GM23338 (cell line): ENCODE results near the gene PDE10A. TPM values are rescaled to one million over a fixed set of nuclear protein-coding genes. Genes with fewer than 3 reads are reported as not detected.

Experiments
- ATAC-seq: fragments of 200-7000 bp; cut with Tn5 transposase; 3 replicates; pipeline ENCODE4 v1.9.1; 2020
- DNase-seq: peaks from one replicate; pipeline ENCODE4 v3.0.0-alpha.2; 2015; ENCODE audit warnings: low spot score
- H2AFZ ChIP-seq: fragments of 200-600 bp; sonication (generic); 2 replicates; pipeline ENCODE4 v1.8.0; 2016; ENCODE audit warnings: antibody characterized with exemption, mild to moderate bottlenecking, moderate library complexity
- H3F3A ChIP-seq: fragments of 200-600 bp; sonication (generic); replicated peaks from 2 replicates; pipeline ENCODE4 v1.8.0; 2017; ENCODE audit warnings: antibody characterized with exemption, mixed run types, low read depth
- H3K27ac ChIP-seq: fragments of 200-600 bp; sonication (generic); 2 replicates; pipeline ENCODE4 v1.6.1; 2016; ENCODE audit warnings: low read depth
- H3K27me3 ChIP-seq: fragments of 200-600 bp; sonication (generic); 2 replicates; pipeline ENCODE4 v1.8.0; 2016; ENCODE audit warnings: mild to moderate bottlenecking, mixed run types, moderate library complexity; ENCODE audit not compliant: insufficient read depth
- H3K36me3 ChIP-seq: fragments of 200-600 bp; sonication (generic); 2 replicates; pipeline ENCODE4 v1.8.0; 2016; ENCODE audit warnings: mild to moderate bottlenecking; ENCODE audit not compliant: insufficient read depth
- H3K4me1 ChIP-seq: fragments of 200-600 bp; sonication (generic); 2 replicates; pipeline ENCODE4 v1.8.0; 2016; ENCODE audit warnings: mild to moderate bottlenecking, moderate library complexity; ENCODE audit not compliant: insufficient read depth
- H3K4me2 ChIP-seq: fragments of 200-600 bp; sonication (generic); 2 replicates; pipeline ENCODE4 v1.7.1; 2017; ENCODE audit warnings: mixed run types
- H3K4me3 ChIP-seq: fragments of 200-600 bp; sonication (generic); 2 replicates; pipeline ENCODE4 v1.6.1; 2016; ENCODE audit warnings: mixed run types
- H3K79me2 ChIP-seq: fragments of 200-600 bp; sonication (generic); replicated peaks from 2 replicates; pipeline ENCODE4 v1.8.0; 2017; ENCODE audit warnings: mild to moderate bottlenecking; ENCODE audit not compliant: insufficient read depth
- H3K9me2 ChIP-seq: fragments of 200-600 bp; sonication (generic); 2 replicates; pipeline ENCODE4 v1.8.0; 2017; ENCODE audit not compliant: insufficient read depth
- H4K20me1 ChIP-seq: fragments of 200-600 bp; sonication (generic); replicated peaks from 2 replicates; pipeline ENCODE4 v1.8.0; 2017; ENCODE audit warnings: mild to moderate bottlenecking; ENCODE audit not compliant: insufficient read depth
- H3K27ac Mint-ChIP-seq: 2 replicates; pipeline ENCODE4 v1.8.0; 2020; ENCODE audit warnings: inconsistent platforms, mild to moderate bottlenecking, moderate library complexity, mixed read lengths
- H3K27me3 Mint-ChIP-seq: 3 replicates; pipeline ENCODE4 v1.8.0; 2022; ENCODE audit warnings: low read depth, mild to moderate bottlenecking, moderate library complexity, mixed read lengths, inconsistent platforms; ENCODE audit not compliant: insufficient read depth, poor library complexity
- H3K36me3 Mint-ChIP-seq: 3 replicates; pipeline ENCODE4 v1.8.0; 2021; ENCODE audit warnings: low read depth, mild to moderate bottlenecking, inconsistent platforms, moderate library complexity, mixed read lengths
- H3K4me1 Mint-ChIP-seq: 3 replicates; pipeline ENCODE4 v1.8.0; 2020; ENCODE audit warnings: mild to moderate bottlenecking, inconsistent platforms, mixed read lengths
- H3K4me3 Mint-ChIP-seq: 3 replicates; pipeline ENCODE4 v1.8.0; 2021; ENCODE audit warnings: moderate library complexity, mild to moderate bottlenecking, inconsistent platforms, mixed read lengths
- H3K9me3 Mint-ChIP-seq: 3 replicates; pipeline ENCODE4 v1.8.0; 2020; ENCODE audit warnings: moderate library complexity, mild to moderate bottlenecking, inconsistent platforms, mixed read lengths
- CREB1 ChIP-seq: fragments of 250-450 bp; sonication (Bioruptor Pico); IDR thresholded peaks from 2 replicates; pipeline ENCODE4 v1.5.0; 2020; ENCODE audit warnings: low read depth, mild to moderate bottlenecking, moderate library complexity
- ETS1 ChIP-seq: IDR thresholded peaks from 2 replicates; pipeline ENCODE4 v1.6.1; 2016; ENCODE audit warnings: antibody characterized with exemption
- EZH2 ChIP-seq: fragments of 200-600 bp; sonication (generic); IDR thresholded peaks from one replicate; pipeline ENCODE4 v1.8.0; 2017; ENCODE audit warnings: antibody characterized with exemption, mild to moderate bottlenecking, low read depth; ENCODE audit not compliant: unreplicated experiment
- EZH2phosphoT487 ChIP-seq: fragments of 200-600 bp; sonication (generic); IDR thresholded peaks from one replicate; pipeline ENCODE4 v1.8.1; 2018; ENCODE audit warnings: antibody characterized with exemption; ENCODE audit not compliant: unreplicated experiment
- JUNB ChIP-seq: IDR thresholded peaks from one replicate; pipeline ENCODE4 v1.6.1; 2016; ENCODE audit warnings: antibody characterized with exemption; ENCODE audit not compliant: unreplicated experiment
- NANOG ChIP-seq: IDR thresholded peaks from 2 replicates; pipeline ENCODE4 v1.6.1; 2016; ENCODE audit warnings: antibody characterized with exemption, borderline replicate concordance
- REST ChIP-seq: IDR thresholded peaks from one replicate; pipeline ENCODE4 v1.6.1; 2018; ENCODE audit warnings: antibody characterized with exemption; ENCODE audit not compliant: unreplicated experiment
- STAT1 ChIP-seq: IDR thresholded peaks from one replicate; pipeline ENCODE4 v1.6.1; 2016; ENCODE audit warnings: antibody characterized with exemption; ENCODE audit not compliant: unreplicated experiment
- ZNF114 ChIP-seq: fragments of 250-450 bp; sonication (Bioruptor Pico); IDR thresholded peaks from 2 replicates; pipeline ENCODE4 v1.5.0; 2020; ENCODE audit warnings: mild to moderate bottlenecking, moderate library complexity
- ZNF331 ChIP-seq: fragments of 250-450 bp; sonication (Bioruptor Pico); IDR thresholded peaks from 2 replicates; pipeline ENCODE4 v1.5.0; 2020; ENCODE audit warnings: low read depth, mild to moderate bottlenecking, moderate library complexity
- polyA plus RNA-seq: library from polyadenylated mRNA; unstranded; fragments of >200 nt; fragmentation: Nextera tagmentation; extraction: Ambion mirVana; gene quantifications from 2 replicates; pipeline ENCODE4 v1.2.1, GENCODE V29; 2016
- total RNA-seq: library from RNA; depleted of rRNA; stranded (reverse); fragments of >200 nt; shearing (Covaris generic); gene quantifications from 2 replicates; pipeline ENCODE4 v1.2.3, GENCODE V29; 2014

PDE10A gene
- total and polyA plus RNA-seq, 2 experiments from 2014 or later, result 0.50 to 3.9 TPM

- Histone ChIP-seq H3K9me2 (no peaks in the 10 kb centered on the region), H3K27ac (no peak overlapping the region), H3K4me3 (peak overlapping the region; percentile 71), H3K36me3 (no peaks in the 10 kb centered on the region; the same call in 1 of the 2 replicates), H3K4me1 (peaks cover 50% of the 10 kb centered on the region), H3F3A (peaks cover 13% of the 10 kb centered on the region), H3K4me2 (peak overlapping the region; percentile 97), H4K20me1 (0 out of 2 replicates have a peak, but pooled peaks cover 4% of the 10 kb centered on the region), H3K79me2 (no peaks in the 10 kb centered on the region), H2AFZ (peak overlapping the region; percentile 97), H3K27me3 (peaks cover 85% of the 10 kb centered on the region)
- TF ChIP-seq EZH2phosphoT487 (peak; percentile 36), NANOG (no peak), REST (no peak), ZNF331 (CRISPR knock-in tag) (no peak), EZH2 (peak; percentile 79), CREB1 (no peak), STAT1 (no peak), JUNB (no peak), ZNF114 (CRISPR knock-in tag) (no peak), ETS1 (no peak)
- Mint-ChIP-seq H3K36me3 (no peaks in the 10 kb centered on the region; the same call in 2 of the 3 replicates), H3K4me3 (peak overlapping the region; percentile 58), H3K4me1 (peaks cover 36% of the 10 kb centered on the region), H3K27ac (no peak overlapping the region), H3K27me3 (peaks cover 56% of the 10 kb centered on the region), H3K9me3 (no peaks in the 10 kb centered on the region; the same call in 2 of the 3 replicates)
- DNase-seq (peak; percentile 75), ATAC-seq (peak; percentile 35)
Measured at GRCh38 chr6:165659945-165660856, 2.8 kb downstream of the PDE10A start.
